NCI-H526 treated with DMSO at 0.1 percent for 48 hours (cell line): ENCODE results near the gene TUB.

Experiments used
- DNase-seq: peaks from one replicate; lab custom pipeline; 2025; lab: John Stamatoyannopoulos, UW

TUB gene

DNA sequence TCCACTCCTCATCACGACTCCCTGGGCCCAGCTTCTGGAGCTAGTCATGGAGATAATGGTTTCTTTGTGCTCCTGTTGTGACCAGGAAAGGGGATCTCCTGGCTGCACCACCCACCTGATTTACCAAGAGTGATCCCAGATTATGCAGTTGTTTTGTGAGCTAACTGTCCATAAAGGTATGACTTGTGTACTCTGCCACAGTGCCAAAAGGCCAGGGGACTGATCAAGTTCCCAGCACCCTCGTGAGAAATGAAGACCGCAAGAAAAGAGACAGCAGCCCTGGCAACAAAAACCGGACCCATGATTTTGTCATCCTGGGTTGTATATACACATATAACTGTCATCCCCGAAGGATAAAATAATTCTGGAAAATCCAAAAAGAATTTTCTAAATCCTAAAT, 26.6 kb downstream of the TUB start:
- no peak for DNase-seq

- no peak for DNase-seq
These were observed 27.4 kb downstream of the TUB start for GRCh38 chr11:8108421-8108820.

- DNase-seq, result no peak
These were observed 28.7 kb downstream of the TUB start for GRCh38 chr11:8109675-8110074.

GRCh38 chr11:8110396-8110795, 29.4 kb downstream of the TUB start:
- DNase-seq, result no peak

GRCh38 chr11:8111636-8112035, 30.6 kb downstream of the TUB start:
- no peak for DNase-seq

GRCh38 chr11:8122173-8122764, 41.3 kb downstream of the TUB start:
- no peak for DNase-seq

- no peak for DNase-seq
These were observed 45.8 kb downstream of the TUB start for GRCh38 chr11:8126649-8127289.

DNA sequence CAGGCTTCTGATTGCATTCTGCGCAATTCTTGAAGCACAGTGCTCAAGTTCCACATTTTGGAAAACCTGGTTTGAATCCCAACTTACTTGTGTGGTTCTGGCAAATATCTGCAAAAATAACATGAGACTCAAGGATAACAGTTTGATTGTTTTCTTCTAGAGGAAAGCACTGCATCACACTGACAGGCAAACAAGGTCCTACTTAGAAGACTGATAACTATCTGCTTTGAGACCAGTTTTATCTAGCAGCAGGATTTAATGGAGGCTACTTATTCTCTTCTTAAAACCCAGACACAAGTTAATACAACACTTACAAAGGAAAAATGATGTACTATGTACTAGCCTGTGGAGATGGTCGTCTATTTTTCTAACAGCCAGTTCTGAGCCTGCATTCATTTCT, 46.4 kb downstream of the TUB start:
- DNase-seq, result no peak

- DNase-seq, result no peak
These were observed 57.5 kb downstream of the TUB start for GRCh38 chr11:8138526-8138925.

DNA sequence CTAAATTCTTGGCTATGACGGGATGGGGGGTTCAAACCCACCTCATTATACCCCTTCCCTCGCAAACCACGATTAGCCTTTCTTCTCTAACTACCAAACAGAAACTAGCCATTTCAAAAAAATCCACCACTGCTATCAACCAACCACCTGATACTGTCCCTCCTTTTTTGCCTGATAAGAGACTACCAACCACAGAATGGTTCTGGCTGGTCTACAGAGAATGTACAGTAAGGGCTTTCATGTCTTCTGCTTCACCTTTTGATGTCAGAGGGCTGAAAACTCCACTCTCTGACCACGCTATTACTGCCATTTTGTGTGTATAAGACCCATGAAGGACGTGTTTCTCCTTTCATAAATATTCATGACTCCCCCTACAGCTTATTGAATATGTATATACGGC, 68.7 kb downstream of the TUB start:
- no peak for DNase-seq
